Trophoblast cell (in vitro differentiated cells and primary cell): ENCODE data around the gene EHD2.

ENCODE experiments used
- DNase-seq, 2 donors: peaks; one replicate each; pipeline ENCODE4 v3.0.0-alpha.2; 2016
- H2AFZ ChIP-seq: 2 replicates; pipeline ENCODE4 v1.6.1; 2013; ENCODE audit warnings: low read length, moderate library complexity, mild to moderate bottlenecking; ENCODE audit not compliant: insufficient read depth, poor library complexity
- H2AK5ac ChIP-seq: 2 replicates; pipeline ENCODE4 v1.6.1; 2013; ENCODE audit warnings: mild to moderate bottlenecking, low read length
- H2BK120ac ChIP-seq: 2 replicates; pipeline ENCODE4 v1.6.1; 2013; ENCODE audit warnings: low read length, mild to moderate bottlenecking, moderate library complexity; ENCODE audit not compliant: insufficient read depth, poor library complexity
- H2BK12ac ChIP-seq: 2 replicates; pipeline ENCODE4 v1.6.1; 2013; ENCODE audit warnings: mild to moderate bottlenecking, low read length, moderate library complexity
- H2BK5ac ChIP-seq: 2 replicates; pipeline ENCODE4 v1.6.1; 2013; ENCODE audit warnings: low read length, low read depth, moderate library complexity, mild to moderate bottlenecking; ENCODE audit not compliant: poor library complexity
- H3K14ac ChIP-seq: 2 replicates; pipeline ENCODE4 v1.6.1; 2013; ENCODE audit warnings: mild to moderate bottlenecking, low read length
- H3K18ac ChIP-seq: 2 replicates; pipeline ENCODE4 v1.6.1; 2013; ENCODE audit warnings: mild to moderate bottlenecking, low read length
- H3K23ac ChIP-seq: 2 replicates; pipeline ENCODE4 v1.6.1; 2013; ENCODE audit warnings: low read length
- H3K27ac ChIP-seq: 2 replicates; pipeline ENCODE4 v1.5.1; 2013; ENCODE audit warnings: low read depth, mild to moderate bottlenecking, inconsistent platforms, low read length, moderate library complexity
- H3K27me3 ChIP-seq: 2 replicates; pipeline ENCODE4 v1.6.1; 2013; ENCODE audit warnings: inconsistent platforms, mild to moderate bottlenecking, low read length, moderate library complexity; ENCODE audit not compliant: insufficient read depth
- H3K36me3 ChIP-seq, 2 experiments: 1 replicate in 1 of 2; 2 replicates in 1 of 2; pipeline ENCODE4 v1.6.1; 2013; ENCODE audit warnings: low read length in 2 of 2, mild to moderate bottlenecking in 2 of 2, moderate library complexity in 1 of 2; ENCODE audit not compliant: insufficient read depth in 2 of 2, control insufficient read depth in 1 of 2
- H3K4ac ChIP-seq: 2 replicates; pipeline ENCODE4 v1.6.1; 2013; ENCODE audit warnings: low read depth, mild to moderate bottlenecking, low read length, moderate library complexity
- H3K4me1 ChIP-seq, 2 experiments: 1 replicate in 1 of 2; 2 replicates in 1 of 2; pipeline ENCODE4 v1.6.1; 2013; ENCODE audit warnings: low read length in 2 of 2, mild to moderate bottlenecking in 2 of 2, moderate library complexity in 1 of 2; ENCODE audit not compliant: insufficient read depth in 2 of 2, control insufficient read depth in 1 of 2
- H3K4me2 ChIP-seq: 2 replicates; pipeline ENCODE4 v1.6.1; 2013; ENCODE audit warnings: inconsistent platforms, mild to moderate bottlenecking, low read length, moderate library complexity
- H3K4me3 ChIP-seq: 2 replicates; pipeline ENCODE4 v1.5.1; 2013; ENCODE audit warnings: mild to moderate bottlenecking, low read depth, low read length, inconsistent platforms
- H3K79me1 ChIP-seq: one replicate; pipeline ENCODE4 v1.6.1; 2013; ENCODE audit warnings: low read length
- H3K79me2 ChIP-seq: 2 replicates; pipeline ENCODE4 v1.6.1; 2013; ENCODE audit warnings: low read length, mild to moderate bottlenecking; ENCODE audit not compliant: control insufficient read depth, insufficient read depth, poor library complexity
- H3K9ac ChIP-seq: 2 replicates; pipeline ENCODE4 v1.6.1; 2013; ENCODE audit warnings: mild to moderate bottlenecking, low read length
- H3K9me3 ChIP-seq: 2 replicates; pipeline ENCODE4 v1.6.1; 2013; ENCODE audit warnings: low read depth, mild to moderate bottlenecking, control low read depth, inconsistent platforms, low read length; ENCODE audit not compliant: insufficient read depth
- H4K12ac ChIP-seq: 2 replicates; pipeline ENCODE4 v1.6.1; 2013; ENCODE audit warnings: low read depth, mild to moderate bottlenecking, low read length, moderate library complexity
- H4K8ac ChIP-seq: 2 replicates; pipeline ENCODE4 v1.6.1; 2013; ENCODE audit warnings: low read depth, mild to moderate bottlenecking, low read length, moderate library complexity
- H4K91ac ChIP-seq: one replicate; pipeline ENCODE4 v1.6.1; 2013; ENCODE audit warnings: low read depth, mild to moderate bottlenecking, low read length, moderate library complexity
- WGBS: extraction: QIAGEN DNeasy Blood & Tissue Kit; methylation state at CpG from one replicate; pipeline ENCODE4 v1.1.7; 2013; ENCODE audit warnings: missing lambda C conversion rate; ENCODE audit not compliant: insufficient read length, insufficient coverage; ENCODE audit errors: extremely low coverage; 5-methylcytosine and 5-hydroxymethylcytosine counted together

The EHD2 gene

DNA sequence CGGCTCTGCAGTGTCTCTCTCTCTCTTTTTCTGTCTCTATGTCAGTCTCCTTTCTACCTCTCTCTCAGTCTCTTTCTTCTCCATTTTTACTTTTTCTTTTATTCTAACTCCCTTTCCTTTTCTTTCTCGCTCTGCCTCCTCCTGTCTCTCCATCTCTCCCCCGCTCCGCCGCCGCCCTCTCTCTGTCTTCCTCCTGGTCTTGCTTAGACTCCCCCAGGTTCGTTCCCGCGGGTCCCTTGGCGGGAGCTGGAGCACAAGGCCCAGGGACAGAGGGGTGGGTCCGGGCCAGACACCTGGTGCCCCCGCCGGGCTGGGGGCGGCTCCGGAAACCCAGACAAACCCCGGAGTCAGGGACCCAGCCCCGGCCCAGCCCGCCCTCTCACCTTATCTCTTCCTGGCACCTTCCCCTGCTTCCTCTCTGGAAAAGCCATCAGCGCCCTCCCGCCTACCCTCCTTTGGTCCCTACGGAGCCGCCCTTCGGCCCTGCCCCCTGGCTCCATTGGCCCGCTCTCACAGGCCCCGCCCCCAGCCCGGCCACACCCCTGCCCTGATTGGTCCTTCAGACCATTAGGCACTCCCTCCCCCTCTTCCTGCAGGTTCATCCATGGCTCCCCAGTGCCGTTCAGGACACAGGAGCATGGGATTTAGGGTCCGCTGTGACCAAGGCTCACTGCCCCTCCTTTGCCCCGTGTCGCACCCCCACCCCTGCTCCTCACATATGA lies 16.7 kb downstream of the EHD2 start:
- Histone ChIP-seq H2BK120ac (no peak overlapping the region), H4K8ac (no peak overlapping the region), H2AFZ (peak overlapping the region; percentile 59), H3K27me3 (no peaks in the 10 kb centered on the region), H3K23ac (no peak overlapping the region), H4K12ac (peak overlapping the region; percentile 37), H3K79me2 (no peaks in the 10 kb centered on the region), H3K27ac (peak overlapping the region; percentile 16), H3K36me3 (peaks cover 5 to 6% of the 10 kb centered on the region in 2 experiments), H3K9ac (no peak overlapping the region), H2BK5ac (no peak overlapping the region), H3K79me1 (no peaks in the 10 kb centered on the region), H4K91ac (peak overlapping the region; percentile 74), H3K4me2 (peak overlapping the region; percentile 62), H3K4me1 (peaks cover 3 to 19% of the 10 kb centered on the region in 2 experiments), H3K4me3 (peak overlapping the region; percentile 26), H3K9me3 (no peaks in the 10 kb centered on the region), H2AK5ac (no peak overlapping the region), H2BK12ac (no peak overlapping the region), H3K18ac (no peak overlapping the region), H3K14ac (no peak overlapping the region), H3K4ac (no peak overlapping the region)
- DNase-seq, result peak in 1 of 2 donors; percentile 19
- WGBS, result 100% methylated on average over 1 of the region's 30 CpGs

DNA sequence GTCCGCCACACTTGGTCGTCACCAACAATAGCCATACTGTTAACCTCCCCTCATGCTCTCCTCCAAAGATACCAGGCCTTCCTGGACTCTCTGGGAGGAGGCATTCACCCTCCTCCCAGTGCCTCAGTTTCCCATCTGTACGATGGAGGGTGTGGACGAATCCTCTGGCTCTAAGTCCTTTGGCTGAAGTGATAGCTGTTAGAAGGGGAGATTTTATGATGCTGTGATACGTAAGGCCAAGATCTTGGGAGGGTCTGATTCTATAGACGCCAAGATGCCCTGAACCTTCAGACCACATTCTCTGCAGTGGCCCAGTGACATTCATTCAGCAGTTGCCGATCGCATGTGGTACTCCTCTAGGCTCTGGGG lies 17.3 kb downstream of the EHD2 start:
- Histone ChIP-seq H3K27me3 (no peaks in the 10 kb centered on the region), H3K4me3 (peak overlapping the region; percentile 26), H2AK5ac (no peak overlapping the region), H3K9me3 (no peaks in the 10 kb centered on the region), H2BK12ac (no peak overlapping the region), H3K4me2 (no peak overlapping the region), H3K27ac (no peak overlapping the region), H3K79me1 (no peaks in the 10 kb centered on the region), H3K36me3 (peaks cover 5 to 6% of the 10 kb centered on the region in 2 experiments), H3K23ac (no peak overlapping the region), H4K8ac (no peak overlapping the region), H2AFZ (no peak overlapping the region), H2BK120ac (no peak overlapping the region), H3K18ac (no peak overlapping the region), H3K9ac (no peak overlapping the region), H3K14ac (no peak overlapping the region), H3K4ac (no peak overlapping the region), H3K4me1 (peaks cover 3 to 19% of the 10 kb centered on the region in 2 experiments), H4K12ac (no peak overlapping the region), H3K79me2 (no peaks in the 10 kb centered on the region), H4K91ac (no peak overlapping the region), H2BK5ac (no peak overlapping the region)
- WGBS, result no CpG with 5 or more reads among the region's 8 CpGs
- no peak for DNase-seq

DNA sequence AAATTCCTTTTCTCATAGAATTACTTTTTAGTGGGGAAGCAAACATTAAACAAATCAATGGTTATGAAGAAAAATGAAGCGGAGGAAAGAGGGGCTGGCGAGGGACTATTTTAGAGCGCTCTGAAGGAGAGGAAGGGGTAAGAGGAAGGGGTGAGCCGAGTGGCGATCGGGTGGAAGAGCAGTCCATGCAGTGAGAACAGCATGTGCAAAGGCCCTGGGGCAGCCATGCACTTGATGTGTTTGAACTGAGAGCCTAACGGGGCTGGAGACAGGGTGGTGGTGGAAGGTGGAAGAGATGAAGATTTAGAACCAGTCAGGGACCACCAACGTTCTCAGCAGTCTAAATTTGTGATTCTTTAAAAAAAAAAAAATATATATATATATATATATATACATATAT lies 17.7 kb downstream of the EHD2 start:
- no peak overlapping the region for H3K23ac ChIP-seq
- WGBS, result no CpG with 5 or more reads among the region's 8 CpGs

GRCh38 chr19:47735131-47735530 lies 21.9 kb downstream of the EHD2 start:
- Histone ChIP-seq H2BK120ac (no peak overlapping the region), H3K36me3 (peaks cover 7 to 12% of the 10 kb centered on the region in 2 experiments), H3K18ac (no peak overlapping the region), H3K4me1 (peaks cover 0 to 3% of the 10 kb centered on the region in 2 experiments), H3K4me3 (no peak overlapping the region), H2BK12ac (no peak overlapping the region), H4K91ac (no peak overlapping the region), H3K4ac (no peak overlapping the region), H3K14ac (no peak overlapping the region), H2AK5ac (no peak overlapping the region), H3K9ac (no peak overlapping the region), H3K4me2 (no peak overlapping the region), H2AFZ (no peak overlapping the region), H3K27me3 (no peaks in the 10 kb centered on the region), H3K9me3 (peaks cover under 1% of the 10 kb centered on the region), H3K79me1 (no peaks in the 10 kb centered on the region), H2BK5ac (no peak overlapping the region), H3K23ac (no peak overlapping the region), H4K12ac (no peak overlapping the region), H3K27ac (no peak overlapping the region), H3K79me2 (no peaks in the 10 kb centered on the region), H4K8ac (no peak overlapping the region)
- no peak for DNase-seq
- no CpG with 5 or more reads among the region's 4 CpGs for WGBS

More for the DNA sequence above, 17.7 kb downstream of the EHD2 start:
- H3K4me1 ChIP-seq, result peaks cover 3 to 16% of the 10 kb centered on the region in 2 experiments
- no peak overlapping the region for H2BK12ac ChIP-seq
- DNase-seq, result no peak
- H4K12ac ChIP-seq, result no peak overlapping the region
- H3K9me3 ChIP-seq, result no peaks in the 10 kb centered on the region
- no peak overlapping the region for H3K4me2 ChIP-seq
- H3K4me3 ChIP-seq, result no peak overlapping the region
- H2BK120ac ChIP-seq, result no peak overlapping the region
- no peaks in the 10 kb centered on the region for H3K27me3 ChIP-seq
- H3K18ac ChIP-seq, result no peak overlapping the region
- H3K27ac ChIP-seq, result no peak overlapping the region
- H2AK5ac ChIP-seq, result no peak overlapping the region
- H3K36me3 ChIP-seq, result peaks cover 3% of the 10 kb centered on the region in 2 experiments
- H4K8ac ChIP-seq, result no peak overlapping the region
- no peak overlapping the region for H4K91ac ChIP-seq
- H2BK5ac ChIP-seq, result no peak overlapping the region
- no peak overlapping the region for H3K14ac ChIP-seq
- no peak overlapping the region for H3K4ac ChIP-seq
- H3K79me2 ChIP-seq, result no peaks in the 10 kb centered on the region
- H3K9ac ChIP-seq, result no peak overlapping the region
- no peaks in the 10 kb centered on the region for H3K79me1 ChIP-seq
- no peak overlapping the region for H2AFZ ChIP-seq
